Colon (tissue), 2 donors: ENCODE measurements around the gene CFAP206.
"Not testable (repeated sequence)": the region's sequence is repeated elsewhere in the genome, so short reads cannot be mapped to it uniquely, and the experiment has no call there.

Experiments
- FAIRE-seq: peaks from 2 replicates; lab custom pipeline; 2012; peaks lifted over from hg19 to GRCh38; lab: Jason Lieb, UNC
- donor health status: control.
- donor health status: control.

CFAP206 gene

GRCh38 chr6:87421576-87421975 is 13.8 kb downstream of the CFAP206 start:
- FAIRE-seq, result no peak

GRCh38 chr6:87426789-87427188 is 19.0 kb downstream of the CFAP206 start:
- FAIRE-seq, result no peak

- FAIRE-seq, result no peak
These were observed 22.7 kb downstream of the CFAP206 start for GRCh38 chr6:87430499-87430898.

- no peak for FAIRE-seq
These were observed 23.5 kb downstream of the CFAP206 start for GRCh38 chr6:87431263-87431662.

- no peak for FAIRE-seq
These were observed 28.7 kb downstream of the CFAP206 start for GRCh38 chr6:87436435-87436834.

- FAIRE-seq, result no peak
These were observed 33.9 kb downstream of the CFAP206 start for GRCh38 chr6:87441711-87442110.

- no peak for FAIRE-seq
These were observed 36.6 kb downstream of the CFAP206 start for GRCh38 chr6:87444362-87444761.

GRCh38 chr6:87465051-87465450 is 57.3 kb downstream of the CFAP206 start:
- FAIRE-seq, result peak; percentile 57

GRCh38 chr6:87472525-87473418 is 65.0 kb downstream of the CFAP206 start, which contains the start of gene SLC35A1:
Gene SLC35A1, plus strand, starts transcription at chr6:87472974. Its CDS starts 30 bp downstream, at chr6:87473004.
- no peak for FAIRE-seq

GRCh38 chr6:87473419-87473903 is 65.7 kb downstream of the CFAP206 start:
- no peak for FAIRE-seq

- FAIRE-seq, result no peak
These were observed 74.2 kb downstream of the CFAP206 start for GRCh38 chr6:87481931-87482330.

- no peak for FAIRE-seq
These were observed 74.6 kb downstream of the CFAP206 start for GRCh38 chr6:87482366-87482765.

GRCh38 chr6:87483929-87484328 is 76.2 kb downstream of the CFAP206 start:
- FAIRE-seq, result no peak

- FAIRE-seq, result no peak
These were observed 76.7 kb downstream of the CFAP206 start for GRCh38 chr6:87484491-87484890.

GRCh38 chr6:87487555-87487954 is 79.8 kb downstream of the CFAP206 start:
- FAIRE-seq, result no peak

- not testable (repeated sequence) for FAIRE-seq
These were observed 81.6 kb downstream of the CFAP206 start for GRCh38 chr6:87489326-87489725.

GRCh38 chr6:87494761-87495422 is 87.1 kb downstream of the CFAP206 start:
- peak; percentile 18 for FAIRE-seq

GRCh38 chr6:87498048-87498447 is 90.3 kb downstream of the CFAP206 start:
- FAIRE-seq, result no peak

GRCh38 chr6:87501809-87502572 is 94.2 kb downstream of the CFAP206 start:
- no peak for FAIRE-seq

GRCh38 chr6:87504441-87504840 is 96.7 kb downstream of the CFAP206 start:
- FAIRE-seq, result no peak
